Measurements from ENCODE around the gene ANKRD34B.

Gene ANKRD34B

DNA sequence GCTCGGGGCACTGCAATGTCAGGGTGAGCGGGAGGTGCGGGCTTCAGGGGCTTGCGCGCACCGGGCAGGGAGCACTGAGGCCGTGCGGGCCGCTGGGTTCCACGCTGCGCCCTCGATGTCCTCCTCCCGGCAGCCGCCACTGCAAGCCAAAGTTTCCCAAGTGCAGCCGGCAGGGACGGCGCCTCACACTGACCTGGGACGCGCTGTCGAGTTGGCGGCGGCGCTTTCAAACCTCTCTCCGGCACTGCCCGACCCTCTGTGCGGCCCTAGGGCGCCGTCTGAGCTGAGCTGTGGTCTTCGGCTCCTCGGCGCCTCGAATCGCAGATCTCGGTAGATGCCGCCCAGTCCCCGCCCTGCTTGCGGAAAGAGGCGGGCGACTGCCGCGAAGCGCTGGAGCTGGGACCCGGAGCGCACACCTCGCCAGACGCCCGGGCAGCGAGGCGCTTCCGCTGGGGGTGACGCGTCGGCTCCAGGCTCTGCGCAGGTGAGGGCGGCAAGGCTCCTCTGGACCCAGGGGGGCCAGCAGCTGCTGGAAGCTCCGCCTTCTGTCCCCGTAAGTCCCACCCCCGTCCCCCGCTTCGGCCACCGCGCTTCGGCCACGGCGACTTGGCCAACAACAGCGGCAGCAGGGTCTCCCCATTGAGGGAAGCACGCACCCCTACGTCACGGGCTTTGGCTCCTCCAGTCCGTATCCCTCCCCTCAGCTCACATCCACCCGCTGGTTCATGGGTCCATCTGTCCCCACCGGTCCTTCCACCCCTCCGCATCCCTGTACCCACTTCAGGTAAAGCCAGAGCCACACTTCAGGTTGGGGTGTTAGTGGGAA, at the start of gene ANKRD34B:
TSS of gene ANKRD34B (minus strand) at position 320 of the 826 bp plus-strand sequence. CDS start 10,261 bp downstream, outside the sequence.
- peaks cover 1% of the 10 kb centered on the region for H3K4me1 Mint-ChIP-seq (ENCODE audit: low read depth)
- H3K36me3 Mint-ChIP-seq (ENCODE audit: low read depth): no peaks in the 10 kb centered on the region
- H3K9me3 Mint-ChIP-seq: no peaks in the 10 kb centered on the region
- peaks cover 73% of the 10 kb centered on the region for H3K27me3 Mint-ChIP-seq (ENCODE audit: low read depth)
- H3K4me3 Mint-ChIP-seq: peak within 1 kb of the TSS; percentile 69
- no peak within 1 kb of the TSS for H3K27ac Mint-ChIP-seq
- DNase-seq (ENCODE audit: low spot score): peak; percentile 32

DNA sequence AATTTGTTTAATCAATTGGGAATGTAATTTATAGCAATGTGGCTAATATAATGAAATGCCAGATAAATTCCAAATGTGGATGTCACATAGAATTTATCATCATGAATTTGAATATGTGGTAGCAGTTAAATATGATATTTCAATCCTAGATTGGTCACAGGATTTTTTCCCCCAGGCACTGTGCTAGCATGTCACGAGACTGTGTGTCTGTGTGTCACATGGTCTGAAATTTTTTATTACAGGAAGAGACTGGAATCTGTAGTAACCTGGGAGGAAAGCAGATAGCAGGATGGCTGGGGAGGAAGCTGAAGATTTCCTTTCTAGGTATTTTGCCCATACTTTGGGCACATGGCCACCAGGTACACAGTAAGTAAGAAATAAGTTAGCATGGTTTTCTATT, 49.0 kb upstream of the ANKRD34B start:
- no peak for DNase-seq (ENCODE audit: low spot score)

DNA sequence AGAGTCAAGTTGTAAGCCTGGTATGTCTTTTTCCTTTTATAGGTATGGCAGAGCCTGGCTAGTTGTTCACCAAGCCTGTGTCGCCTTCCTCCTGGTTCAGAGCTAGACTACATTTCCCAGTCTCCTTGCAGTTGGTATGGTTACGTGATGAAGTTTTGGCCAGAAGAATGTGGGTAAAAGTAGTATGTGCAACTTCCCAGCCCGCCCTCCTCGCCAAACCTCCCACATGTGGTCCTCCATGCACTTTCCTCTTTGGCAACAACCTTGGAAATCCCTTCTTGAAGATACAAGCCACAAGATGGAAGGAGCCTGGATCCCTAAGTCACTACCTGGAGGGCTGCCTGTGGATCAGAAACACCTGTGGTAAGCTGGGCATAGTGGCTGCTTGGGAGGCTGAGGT, 48.4 kb upstream of the ANKRD34B start:
- H3K36me3 Mint-ChIP-seq (ENCODE audit: low read depth): peaks cover 27% of the 10 kb centered on the region
- H3K9me3 Mint-ChIP-seq: no peaks in the 10 kb centered on the region
- no peaks in the 10 kb centered on the region for H3K27me3 Mint-ChIP-seq (ENCODE audit: low read depth)
- H3K27ac Mint-ChIP-seq: no peak overlapping the region
- no peak for DNase-seq (ENCODE audit: low spot score)
- H3K4me3 Mint-ChIP-seq: no peak overlapping the region
- peaks cover 8% of the 10 kb centered on the region for H3K4me1 Mint-ChIP-seq (ENCODE audit: low read depth)

More for the DNA sequence above, 49.0 kb upstream of the ANKRD34B start:
- Mint-ChIP-seq H3K36me3 (ENCODE audit: low read depth) (peaks cover 27% of the 10 kb centered on the region), H3K4me3 (no peak overlapping the region), H3K27ac (no peak overlapping the region), H3K27me3 (ENCODE audit: low read depth) (no peaks in the 10 kb centered on the region), H3K4me1 (ENCODE audit: low read depth) (peaks cover 8% of the 10 kb centered on the region), H3K9me3 (no peaks in the 10 kb centered on the region)

DNA sequence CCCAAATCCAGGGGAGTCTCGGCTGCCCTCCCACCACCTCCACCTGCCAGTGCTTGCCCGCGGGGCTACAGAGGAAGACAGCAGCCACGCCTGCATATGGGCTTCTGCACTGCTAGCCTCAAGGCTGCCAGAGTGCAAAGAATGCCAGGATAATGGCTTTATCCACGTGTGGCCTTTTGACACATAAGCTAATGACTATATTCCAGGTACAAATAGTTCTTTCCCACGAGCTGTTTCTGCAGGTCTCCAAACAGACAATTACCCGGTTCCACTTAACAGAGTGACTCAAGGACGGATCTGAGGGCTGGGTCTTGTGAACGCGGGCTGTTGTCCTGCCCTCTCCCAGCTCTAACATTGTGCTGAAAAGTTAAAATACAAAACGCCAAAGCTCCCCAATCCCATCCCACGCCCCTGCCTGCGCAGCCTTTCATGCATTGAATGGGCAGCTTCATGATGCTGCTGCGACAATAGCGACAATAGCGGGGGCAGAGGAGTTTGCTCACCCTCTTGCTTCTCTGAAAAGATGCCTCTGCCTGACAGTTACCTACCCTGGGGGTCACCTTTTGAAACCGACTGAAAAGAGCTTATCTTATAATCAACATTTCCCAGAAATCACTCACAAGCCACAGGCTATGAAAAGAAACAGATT, 45.3 kb upstream of the ANKRD34B start:
- Mint-ChIP-seq H3K9me3 (peaks cover 4% of the 10 kb centered on the region), H3K27me3 (ENCODE audit: low read depth) (no peaks in the 10 kb centered on the region)
- no peak for DNase-seq (ENCODE audit: low spot score)

DNA sequence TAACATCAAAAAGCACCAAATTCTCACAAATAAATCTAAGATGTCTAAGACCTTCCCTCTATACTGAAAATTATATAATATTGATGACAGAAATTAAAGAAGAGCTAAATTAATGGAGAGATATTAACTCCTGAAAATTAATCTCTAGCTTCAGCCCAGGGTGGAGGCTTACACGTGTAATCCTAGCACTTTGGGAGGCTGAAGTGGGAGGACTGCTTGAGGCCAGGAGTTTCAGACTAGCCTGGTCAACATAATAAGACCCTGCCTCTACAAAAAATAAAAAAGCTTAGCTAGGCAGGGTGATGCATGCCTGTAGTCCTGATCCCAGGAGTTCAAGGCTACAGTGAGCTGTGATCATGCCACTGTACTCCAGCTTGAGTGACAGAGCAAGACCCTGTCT, 39.6 kb upstream of the ANKRD34B start:
- no peak for DNase-seq (ENCODE audit: low spot score)
- H3K27me3 Mint-ChIP-seq (ENCODE audit: low read depth): no peaks in the 10 kb centered on the region
- peaks cover 2% of the 10 kb centered on the region for H3K4me1 Mint-ChIP-seq (ENCODE audit: low read depth)
- peaks cover 3% of the 10 kb centered on the region for H3K36me3 Mint-ChIP-seq (ENCODE audit: low read depth)
- H3K4me3 Mint-ChIP-seq: no peak overlapping the region
- H3K9me3 Mint-ChIP-seq: peaks cover 8% of the 10 kb centered on the region
- no peak overlapping the region for H3K27ac Mint-ChIP-seq

More for the DNA sequence above, 45.3 kb upstream of the ANKRD34B start:
- Mint-ChIP-seq H3K4me1 (ENCODE audit: low read depth) (peaks cover 8% of the 10 kb centered on the region), H3K4me3 (no peak overlapping the region), H3K27ac (no peak overlapping the region), H3K36me3 (ENCODE audit: low read depth) (peaks cover 11% of the 10 kb centered on the region)

DNA sequence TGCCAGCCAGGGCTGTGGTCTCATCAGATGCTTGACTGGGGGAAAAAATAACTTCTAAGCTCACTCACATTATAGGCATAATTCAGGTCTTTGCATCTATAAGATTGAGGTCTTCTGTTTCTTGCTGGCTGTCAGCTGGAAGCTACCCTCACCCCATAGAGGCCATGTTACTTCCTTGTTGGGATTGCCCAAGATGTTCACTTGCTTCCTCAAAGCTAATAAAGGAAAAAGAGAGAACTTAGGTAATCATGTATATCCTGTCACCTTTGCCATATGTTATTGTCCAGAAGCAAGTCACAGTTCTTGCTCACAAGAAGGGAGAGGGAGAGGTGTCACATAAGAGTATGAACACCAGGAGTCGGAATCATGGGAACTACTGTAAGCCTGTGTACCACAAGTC, 38.7 kb upstream of the ANKRD34B start:
- H3K4me3 Mint-ChIP-seq: no peak overlapping the region
- no peak for DNase-seq (ENCODE audit: low spot score)
- H3K36me3 Mint-ChIP-seq (ENCODE audit: low read depth): peaks cover 3% of the 10 kb centered on the region
- peaks cover 2% of the 10 kb centered on the region for H3K4me1 Mint-ChIP-seq (ENCODE audit: low read depth)
- peaks cover 8% of the 10 kb centered on the region for H3K9me3 Mint-ChIP-seq
- no peak overlapping the region for H3K27ac Mint-ChIP-seq
- no peaks in the 10 kb centered on the region for H3K27me3 Mint-ChIP-seq (ENCODE audit: low read depth)

DNA sequence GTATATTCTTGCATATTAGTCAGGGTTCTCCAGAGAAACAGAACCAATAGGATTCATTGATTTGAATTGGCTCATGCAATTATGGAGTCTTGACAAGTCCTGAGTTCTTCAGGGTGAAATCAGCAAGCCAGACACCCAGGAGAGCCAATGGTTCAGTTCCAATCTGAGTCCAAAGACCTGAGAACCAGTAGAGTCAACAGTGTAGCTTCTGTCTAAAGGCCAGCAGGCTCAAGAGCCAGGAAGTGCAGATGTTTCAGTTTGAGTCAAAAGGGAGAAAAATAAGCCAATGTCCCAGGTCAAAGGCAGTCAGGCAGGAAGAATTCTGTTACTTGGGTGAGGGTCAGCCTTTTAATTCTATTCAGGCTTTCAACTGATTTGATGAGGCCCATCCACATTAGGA, 37.8 kb upstream of the ANKRD34B start:
- H3K4me3 Mint-ChIP-seq: no peak overlapping the region
- H3K27me3 Mint-ChIP-seq (ENCODE audit: low read depth): no peaks in the 10 kb centered on the region
- no peak for DNase-seq (ENCODE audit: low spot score)
- H3K36me3 Mint-ChIP-seq (ENCODE audit: low read depth): peaks cover 3% of the 10 kb centered on the region
- no peak overlapping the region for H3K27ac Mint-ChIP-seq
- H3K9me3 Mint-ChIP-seq: peaks cover 8% of the 10 kb centered on the region
- peaks cover 2% of the 10 kb centered on the region for H3K4me1 Mint-ChIP-seq (ENCODE audit: low read depth)

DNA sequence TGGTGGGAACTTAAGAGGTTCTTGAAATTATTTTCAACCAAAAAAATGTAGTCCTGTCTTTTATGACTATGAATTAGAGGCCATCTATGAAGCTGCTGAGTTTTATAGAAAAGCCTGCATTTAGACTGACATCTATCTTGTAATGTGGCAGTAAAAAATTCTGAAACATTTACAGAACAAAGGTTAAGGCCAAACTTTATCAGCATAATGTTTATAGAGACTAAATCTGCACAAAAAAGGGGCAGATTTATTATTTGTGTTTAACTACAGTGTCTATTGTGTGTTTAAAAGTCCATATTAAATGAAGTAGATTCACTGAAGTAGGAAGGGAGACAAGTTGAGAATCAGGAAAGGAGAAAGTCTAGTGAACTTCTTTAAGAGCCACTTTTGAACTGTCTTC, 37.3 kb upstream of the ANKRD34B start:
- peaks cover 8% of the 10 kb centered on the region for H3K9me3 Mint-ChIP-seq
- no peak overlapping the region for H3K4me3 Mint-ChIP-seq
- H3K27me3 Mint-ChIP-seq (ENCODE audit: low read depth): no peaks in the 10 kb centered on the region
- H3K4me1 Mint-ChIP-seq (ENCODE audit: low read depth): peaks cover 2% of the 10 kb centered on the region
- peaks cover 3% of the 10 kb centered on the region for H3K36me3 Mint-ChIP-seq (ENCODE audit: low read depth)
- DNase-seq (ENCODE audit: low spot score): no peak
- H3K27ac Mint-ChIP-seq: no peak overlapping the region

DNA sequence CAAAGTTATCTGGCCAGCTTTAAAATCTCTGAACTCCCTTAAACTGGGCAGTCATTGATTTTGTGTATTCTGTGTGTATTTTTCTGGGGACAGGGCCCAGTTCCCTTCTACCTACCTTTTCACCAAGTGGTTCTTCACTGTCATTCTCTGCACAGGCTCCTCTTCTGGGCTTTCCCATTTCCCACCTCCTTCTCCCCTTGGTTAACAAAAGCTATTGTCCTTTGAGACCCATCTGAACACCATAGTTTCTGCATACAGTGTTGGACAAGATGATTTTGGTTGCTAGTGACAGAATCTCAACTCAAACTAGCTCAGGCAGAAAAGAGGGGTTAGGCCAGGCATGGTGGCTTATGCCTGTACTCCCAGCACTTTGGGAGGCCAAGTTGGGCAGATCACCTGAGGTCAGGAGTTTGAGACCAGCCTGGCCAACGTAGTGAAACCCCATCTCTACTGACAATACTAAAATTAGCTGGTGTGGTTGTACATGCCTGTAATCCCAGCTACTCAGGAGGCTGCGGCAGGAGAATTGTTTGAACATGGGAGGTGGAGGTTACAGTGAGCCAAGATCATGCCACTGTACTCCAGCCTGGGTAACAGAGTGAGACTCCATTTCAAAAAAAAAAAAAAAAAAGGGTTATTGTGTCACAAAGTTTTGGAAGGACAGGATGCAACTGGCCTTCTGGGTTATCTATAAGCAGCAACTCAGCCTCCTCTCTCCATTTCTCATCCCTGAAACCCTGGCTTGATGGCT, 31.0 kb upstream of the ANKRD34B start:
- DNase-seq (ENCODE audit: low spot score): no peak
- no peaks in the 10 kb centered on the region for H3K9me3 Mint-ChIP-seq
- H3K4me3 Mint-ChIP-seq: no peak overlapping the region
- no peaks in the 10 kb centered on the region for H3K27me3 Mint-ChIP-seq (ENCODE audit: low read depth)
- H3K4me1 Mint-ChIP-seq (ENCODE audit: low read depth): no peaks in the 10 kb centered on the region
- no peak overlapping the region for H3K27ac Mint-ChIP-seq
- no peaks in the 10 kb centered on the region for H3K36me3 Mint-ChIP-seq (ENCODE audit: low read depth)

DNA sequence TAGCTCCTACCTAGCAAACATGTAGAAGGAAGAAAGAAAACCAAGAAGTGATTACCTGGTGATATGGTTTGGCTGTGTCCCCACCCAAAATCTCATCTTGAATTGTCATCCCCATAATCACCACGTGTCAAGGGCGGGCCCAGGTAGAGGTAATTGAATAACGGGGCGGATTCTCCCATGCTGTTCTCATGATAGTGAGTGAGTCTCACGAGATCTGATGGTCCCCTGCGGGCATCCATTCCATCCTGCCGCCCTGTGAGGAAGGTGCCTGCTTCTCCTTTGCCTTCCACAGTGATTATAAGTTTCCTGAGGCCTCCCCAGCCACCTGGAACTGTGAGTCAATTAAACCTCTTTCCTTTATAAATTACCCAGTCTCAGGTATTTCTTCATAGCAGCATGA, 27.4 kb upstream of the ANKRD34B start:
- no peak overlapping the region for H3K27ac Mint-ChIP-seq
- no peaks in the 10 kb centered on the region for H3K4me1 Mint-ChIP-seq (ENCODE audit: low read depth)
- no peak overlapping the region for H3K4me3 Mint-ChIP-seq
- H3K9me3 Mint-ChIP-seq: no peaks in the 10 kb centered on the region
- DNase-seq (ENCODE audit: low spot score): no peak
- no peaks in the 10 kb centered on the region for H3K36me3 Mint-ChIP-seq (ENCODE audit: low read depth)
- H3K27me3 Mint-ChIP-seq (ENCODE audit: low read depth): no peaks in the 10 kb centered on the region

DNA sequence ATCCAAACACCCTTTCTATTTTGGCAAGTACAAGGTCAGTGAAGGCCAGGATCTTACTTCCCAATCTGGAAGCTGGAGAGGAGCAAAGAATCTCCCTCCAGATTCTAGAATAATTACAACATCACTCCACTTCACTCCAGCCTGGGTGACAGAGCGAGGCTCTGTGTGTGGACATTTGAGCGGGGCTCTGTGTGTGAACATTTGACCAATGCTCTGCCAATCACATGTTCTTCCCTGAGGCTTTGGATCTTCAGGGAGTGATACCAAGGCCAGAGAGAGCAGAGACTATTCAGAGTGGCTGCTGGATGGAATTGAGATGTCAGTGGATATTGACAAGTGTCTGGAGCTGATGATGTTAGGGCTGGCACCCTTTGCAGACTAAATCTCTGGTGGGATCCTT, 24.7 kb upstream of the ANKRD34B start:
- Mint-ChIP-seq H3K9me3 (no peaks in the 10 kb centered on the region), H3K27ac (no peak overlapping the region), H3K4me1 (ENCODE audit: low read depth) (no peaks in the 10 kb centered on the region), H3K27me3 (ENCODE audit: low read depth) (peaks cover 5% of the 10 kb centered on the region), H3K4me3 (no peak overlapping the region), H3K36me3 (ENCODE audit: low read depth) (no peaks in the 10 kb centered on the region)
- no peak for DNase-seq (ENCODE audit: low spot score)

DNA sequence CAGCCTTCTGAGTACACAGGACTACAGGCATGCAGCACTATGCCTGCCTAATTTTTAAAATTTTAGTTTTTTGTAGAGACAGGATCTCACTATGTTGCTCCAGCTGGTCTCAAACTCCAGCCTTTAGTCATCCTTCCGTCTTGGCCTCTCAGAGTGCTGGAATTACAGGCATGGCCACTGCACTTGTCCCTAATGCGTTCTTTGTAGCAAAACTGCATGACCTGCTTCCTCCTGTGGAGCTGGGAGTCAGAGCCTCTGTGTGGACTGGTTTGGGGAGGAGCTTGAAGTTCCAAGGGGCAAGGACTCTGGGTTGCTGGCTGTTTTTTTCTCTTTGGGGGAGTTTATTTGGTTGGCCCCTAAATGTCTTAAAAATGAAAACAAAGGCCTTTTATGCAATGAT, 22.7 kb upstream of the ANKRD34B start:
- no peaks in the 10 kb centered on the region for H3K36me3 Mint-ChIP-seq (ENCODE audit: low read depth)
- H3K4me1 Mint-ChIP-seq (ENCODE audit: low read depth): no peaks in the 10 kb centered on the region
- peaks cover 5% of the 10 kb centered on the region for H3K27me3 Mint-ChIP-seq (ENCODE audit: low read depth)
- no peak for DNase-seq (ENCODE audit: low spot score)
- no peak overlapping the region for H3K4me3 Mint-ChIP-seq
- no peaks in the 10 kb centered on the region for H3K9me3 Mint-ChIP-seq
- no peak overlapping the region for H3K27ac Mint-ChIP-seq

DNA sequence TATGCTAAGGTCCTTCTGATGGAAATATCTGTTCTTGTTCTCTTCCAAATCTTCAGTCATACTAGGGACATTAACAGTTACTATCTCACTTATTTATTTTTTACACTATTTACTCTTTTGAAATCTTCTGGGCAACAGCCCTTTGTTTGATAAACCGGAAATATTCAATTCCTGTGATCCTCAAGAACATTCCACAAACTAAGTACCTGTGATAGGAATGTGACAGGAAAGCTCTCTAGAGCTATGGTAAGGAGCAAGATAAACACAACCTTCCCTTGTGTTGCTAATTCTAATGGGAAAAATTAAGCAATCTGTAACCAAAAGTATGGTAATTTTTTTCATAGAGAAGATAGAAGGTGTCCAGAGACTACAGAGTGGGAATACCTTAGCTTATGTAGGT, 22.0 kb upstream of the ANKRD34B start:
- H3K27me3 Mint-ChIP-seq (ENCODE audit: low read depth): peaks cover 5% of the 10 kb centered on the region
- no peaks in the 10 kb centered on the region for H3K36me3 Mint-ChIP-seq (ENCODE audit: low read depth)
- no peak for DNase-seq (ENCODE audit: low spot score)
- H3K4me1 Mint-ChIP-seq (ENCODE audit: low read depth): no peaks in the 10 kb centered on the region
- no peak overlapping the region for H3K27ac Mint-ChIP-seq
- no peak overlapping the region for H3K4me3 Mint-ChIP-seq
- H3K9me3 Mint-ChIP-seq: no peaks in the 10 kb centered on the region

DNA sequence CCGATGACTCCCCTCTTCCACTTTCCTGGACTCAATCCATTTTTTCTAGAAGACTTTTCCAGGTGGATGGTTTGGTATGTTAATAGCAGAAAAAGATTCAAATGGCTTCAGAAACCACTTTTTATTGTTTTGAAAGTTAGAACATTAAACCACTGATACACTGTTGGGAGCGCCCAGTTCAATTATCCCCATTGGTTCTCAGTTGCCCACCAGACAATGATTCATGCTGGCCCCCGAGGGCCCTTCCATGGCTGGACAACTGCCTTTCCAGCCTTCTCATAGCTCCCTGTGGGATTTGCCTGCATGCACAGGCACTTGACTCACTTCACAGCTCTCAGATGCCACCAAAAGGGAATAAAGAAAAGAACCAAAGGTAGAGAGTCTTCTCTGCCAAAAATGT, 21.3 kb upstream of the ANKRD34B start:
- H3K36me3 Mint-ChIP-seq (ENCODE audit: low read depth): no peaks in the 10 kb centered on the region
- H3K4me3 Mint-ChIP-seq: no peak overlapping the region
- peaks cover 5% of the 10 kb centered on the region for H3K27me3 Mint-ChIP-seq (ENCODE audit: low read depth)
- no peaks in the 10 kb centered on the region for H3K4me1 Mint-ChIP-seq (ENCODE audit: low read depth)
- no peak overlapping the region for H3K27ac Mint-ChIP-seq
- H3K9me3 Mint-ChIP-seq: no peaks in the 10 kb centered on the region
- DNase-seq (ENCODE audit: low spot score): no peak
